ENCODE measurements around the gene SUSD1. TPM values are rescaled to one million over a fixed set of nuclear protein-coding genes. Genes with fewer than 3 reads are reported as not detected.
A peak's percentile ranks its signal among the peaks of the same experiment; 100 is the strongest.

Gene SUSD1
- total RNA-seq, 2 experiments from 2014 or later = 8.3 to 8.7 TPM

- Mint-ChIP-seq H3K27ac (no peak overlapping the region), H3K9me3 (no peaks in the 10 kb centered on the region), H3K27me3 (no peaks in the 10 kb centered on the region), H3K4me3 (no peak overlapping the region), H3K4me1 (peaks cover 3% of the 10 kb centered on the region), H3K36me3 (peaks cover 9% of the 10 kb centered on the region)
- ATAC-seq (ENCODE audit: low read depth) (no peak), DNase-seq (no peak)
- POLR2A ChIA-PET = no interaction called here
Measured at GRCh38 chr9:112115970-112116753, 58.9 kb downstream of the SUSD1 start.

DNA sequence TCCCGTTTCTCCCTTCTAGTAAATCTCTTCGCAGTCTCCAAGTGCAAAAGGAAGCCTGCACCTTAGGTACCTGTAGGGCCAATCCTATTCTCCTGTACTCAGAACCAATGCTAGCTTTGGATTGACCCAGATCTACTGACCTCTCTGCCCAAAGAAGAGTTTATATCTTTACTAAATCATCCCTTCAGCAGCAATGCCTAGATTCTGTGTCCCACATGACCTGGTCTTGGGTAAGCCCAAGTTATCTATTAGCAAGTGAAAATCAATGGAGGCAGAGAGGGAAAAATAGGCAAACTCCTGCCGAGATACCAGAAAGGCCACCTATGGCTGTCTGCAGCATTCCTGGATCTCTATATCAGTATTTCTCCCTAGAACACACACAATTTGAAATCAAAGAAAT lies 60.0 kb downstream of the SUSD1 start:
- ATAC-seq (ENCODE audit: low read depth) (no peak), DNase-seq (no peak)
- Mint-ChIP-seq H3K27me3 (no peaks in the 10 kb centered on the region), H3K9me3 (no peaks in the 10 kb centered on the region), H3K4me3 (no peak overlapping the region), H3K4me1 (peaks cover 3% of the 10 kb centered on the region), H3K27ac (no peak overlapping the region), H3K36me3 (peaks cover 9% of the 10 kb centered on the region)
- POLR2A ChIA-PET = no interaction called here

GRCh38 chr9:112112941-112113681 lies 62.0 kb downstream of the SUSD1 start:
- no peak for ATAC-seq (ENCODE audit: low read depth)

GRCh38 chr9:112112519-112112918 lies 62.6 kb downstream of the SUSD1 start:
- Mint-ChIP-seq H3K4me3 (no peak overlapping the region), H3K9me3 (no peaks in the 10 kb centered on the region), H3K4me1 (peaks cover 1% of the 10 kb centered on the region), H3K36me3 (peaks cover 1% of the 10 kb centered on the region), H3K27me3 (no peaks in the 10 kb centered on the region), H3K27ac (no peak overlapping the region)
- DNase-seq = no peak
- POLR2A ChIA-PET = interaction anchor here (0.6 kb wide), 1 partner anchor 28 kb away, joined by 3 read pairs; no protein-coding TSS in a partner anchor
- no peak for ATAC-seq (ENCODE audit: low read depth)

More at GRCh38 chr9:112112941-112113681, 62.0 kb downstream of the SUSD1 start:
- Mint-ChIP-seq H3K4me1 (no peaks in the 10 kb centered on the region), H3K36me3 (peaks cover 4% of the 10 kb centered on the region), H3K9me3 (no peaks in the 10 kb centered on the region), H3K4me3 (no peak overlapping the region), H3K27me3 (no peaks in the 10 kb centered on the region), H3K27ac (no peak overlapping the region)
- POLR2A ChIA-PET = interaction anchor here (0.6 kb wide), 1 partner anchor 27 kb away, joined by 3 read pairs; no protein-coding TSS in a partner anchor
- no peak for DNase-seq

DNA sequence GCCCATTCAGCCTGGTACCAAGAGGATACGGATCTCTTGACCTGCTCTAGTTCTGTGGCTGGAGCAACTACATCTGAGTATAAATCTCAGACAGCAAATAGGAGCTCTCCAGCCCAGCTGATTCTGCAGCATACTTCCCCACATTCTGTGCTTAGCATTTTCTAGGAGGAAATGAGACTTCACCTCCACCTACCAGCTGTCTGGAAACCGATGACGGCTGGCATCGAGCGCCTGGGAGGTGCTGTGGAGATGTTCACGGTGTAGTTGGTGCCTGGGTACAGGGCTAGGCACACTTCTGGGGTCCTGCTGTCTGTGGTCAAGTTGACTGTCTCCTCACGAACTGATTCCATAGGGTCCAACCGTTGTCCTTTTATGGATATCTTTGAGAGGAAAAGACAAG lies 63.6 kb downstream of the SUSD1 start:
- Mint-ChIP-seq H3K27ac (no peak overlapping the region), H3K4me1 (peaks cover 1% of the 10 kb centered on the region), H3K4me3 (no peak overlapping the region), H3K9me3 (no peaks in the 10 kb centered on the region), H3K36me3 (peaks cover 5% of the 10 kb centered on the region), H3K27me3 (no peaks in the 10 kb centered on the region)
- no peak for ATAC-seq (ENCODE audit: low read depth)
- POLR2A ChIA-PET = no interaction called here
- no peak for DNase-seq

DNA sequence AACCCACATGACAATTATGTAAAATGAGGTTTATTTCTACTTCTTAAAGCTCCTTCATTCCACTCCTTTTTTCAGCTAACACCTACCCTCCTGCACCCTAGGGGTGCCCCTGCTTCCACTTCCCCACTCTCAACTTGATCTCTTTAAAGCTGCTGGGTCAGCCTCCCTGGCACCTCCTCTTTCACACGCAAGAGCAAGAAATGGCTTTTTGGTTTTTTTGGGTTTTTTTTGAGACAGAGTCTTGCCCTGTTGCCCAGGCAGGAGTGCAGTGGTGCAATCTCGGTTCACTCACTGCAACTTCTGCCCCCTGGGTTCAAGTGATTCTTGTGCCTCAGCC lies 64.4 kb downstream of the SUSD1 start:
- Mint-ChIP-seq H3K27me3 (no peaks in the 10 kb centered on the region), H3K27ac (no peak overlapping the region), H3K9me3 (no peaks in the 10 kb centered on the region), H3K4me3 (no peak overlapping the region), H3K36me3 (peaks cover 6% of the 10 kb centered on the region), H3K4me1 (peaks cover 1% of the 10 kb centered on the region)
- ATAC-seq (ENCODE audit: low read depth) (no peak), DNase-seq (no peak)
- POLR2A ChIA-PET = no interaction called here

- Mint-ChIP-seq H3K9me3 (no peaks in the 10 kb centered on the region), H3K27ac (no peak overlapping the region), H3K36me3 (peaks cover 8% of the 10 kb centered on the region), H3K4me3 (no peak overlapping the region), H3K4me1 (peaks cover 1% of the 10 kb centered on the region), H3K27me3 (no peaks in the 10 kb centered on the region)
- DNase-seq (no peak), ATAC-seq (ENCODE audit: low read depth) (no peak)
- POLR2A ChIA-PET = no interaction called here
Measured at GRCh38 chr9:112110094-112110776, 64.9 kb downstream of the SUSD1 start.

DNA sequence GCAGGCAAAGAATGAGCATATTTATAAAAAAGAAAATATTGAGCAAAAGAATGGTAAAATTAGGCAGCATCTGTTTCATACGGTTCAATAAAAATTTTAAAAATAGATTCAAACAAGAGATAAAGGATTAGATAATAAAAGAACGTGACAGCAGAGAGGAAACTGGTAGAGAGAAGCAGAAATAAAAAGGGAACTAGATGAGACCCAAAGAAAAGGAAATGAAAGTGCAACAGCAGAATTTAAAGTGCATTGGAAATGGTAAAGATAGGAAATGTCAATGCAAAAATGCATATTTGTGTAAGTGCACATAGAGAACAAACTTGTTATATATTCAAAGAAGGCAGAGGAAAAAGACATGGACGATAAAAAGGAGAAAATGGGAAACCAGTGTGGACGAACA lies 70.2 kb downstream of the SUSD1 start:
- POLR2A ChIA-PET = no interaction called here
- Mint-ChIP-seq H3K27me3 (no peaks in the 10 kb centered on the region), H3K36me3 (peaks cover 16% of the 10 kb centered on the region), H3K4me3 (no peak overlapping the region), H3K4me1 (peaks cover 6% of the 10 kb centered on the region), H3K27ac (no peak overlapping the region), H3K9me3 (no peaks in the 10 kb centered on the region)
- ATAC-seq (ENCODE audit: low read depth) (no peak), DNase-seq (no peak)

DNA sequence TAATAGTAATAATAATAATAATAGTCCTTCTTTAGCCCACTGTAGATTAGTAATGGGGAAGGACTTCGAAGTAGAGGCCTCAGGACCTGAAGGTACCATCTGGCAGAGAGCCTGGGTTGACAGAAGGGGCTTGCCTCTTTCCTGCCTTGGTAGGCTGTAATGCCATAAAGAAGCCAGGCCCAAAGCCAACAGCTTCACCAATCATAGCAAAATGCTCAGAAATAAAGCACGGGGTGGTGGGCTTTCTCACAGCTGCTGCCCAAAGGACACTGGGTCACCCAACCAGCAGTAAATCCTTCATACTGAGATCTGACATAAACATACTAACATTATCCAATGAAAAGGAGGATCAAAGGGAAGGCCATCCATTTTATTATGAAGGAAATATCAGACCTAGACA lies 70.7 kb downstream of the SUSD1 start:
- POLR2A ChIA-PET = no interaction called here
- Mint-ChIP-seq H3K9me3 (no peaks in the 10 kb centered on the region), H3K27me3 (no peaks in the 10 kb centered on the region), H3K4me1 (peaks cover 6% of the 10 kb centered on the region), H3K36me3 (peaks cover 16% of the 10 kb centered on the region), H3K27ac (no peak overlapping the region), H3K4me3 (no peak overlapping the region)
- no peak for DNase-seq
- no peak for ATAC-seq (ENCODE audit: low read depth)

DNA sequence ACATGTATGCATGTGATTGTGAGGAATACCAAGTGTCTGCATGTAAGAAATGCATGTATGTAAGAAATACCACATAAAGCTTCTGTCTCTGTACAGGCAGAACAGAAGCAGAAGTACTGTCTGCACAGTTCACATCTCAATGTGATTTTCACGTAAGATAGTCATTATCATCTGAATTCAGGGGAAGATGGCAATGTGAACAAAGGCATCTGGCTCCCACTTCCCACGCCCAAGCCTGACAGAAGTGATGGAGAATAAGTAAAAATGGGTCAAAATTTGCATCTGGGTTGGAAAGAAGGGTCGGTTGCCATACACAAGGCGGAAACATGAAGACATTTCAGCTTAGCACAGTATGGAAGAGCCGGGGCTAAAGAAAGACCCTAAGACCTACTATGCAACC lies 71.7 kb downstream of the SUSD1 start:
- Mint-ChIP-seq H3K4me3 (no peak overlapping the region), H3K27me3 (no peaks in the 10 kb centered on the region), H3K36me3 (peaks cover 16% of the 10 kb centered on the region), H3K4me1 (peaks cover 6% of the 10 kb centered on the region), H3K27ac (no peak overlapping the region), H3K9me3 (no peaks in the 10 kb centered on the region)
- POLR2A ChIA-PET = no interaction called here
- no peak for ATAC-seq (ENCODE audit: low read depth)
- no peak for DNase-seq

- peaks cover 11% of the 10 kb centered on the region for H3K36me3 Mint-ChIP-seq
- DNase-seq = peak; percentile 59
- H3K4me1 Mint-ChIP-seq = peaks cover 28% of the 10 kb centered on the region
- ATAC-seq (ENCODE audit: low read depth) = peak; percentile 81
- H3K4me3 Mint-ChIP-seq = no peak overlapping the region
- no peaks in the 10 kb centered on the region for H3K27me3 Mint-ChIP-seq
- no peaks in the 10 kb centered on the region for H3K9me3 Mint-ChIP-seq
- POLR2A ChIA-PET = interaction anchor here (0.6 to 1.0 kb wide), 5 partner anchors 174 to 742 kb away, joined by 3 to 5 read pairs (median 4); partner anchors contain the start of gene PTBP3
- peak overlapping the region; percentile 28 for H3K27ac Mint-ChIP-seq
Measured at GRCh38 chr9:112097712-112098688, 77.1 kb downstream of the SUSD1 start.

- Mint-ChIP-seq H3K27me3 (no peaks in the 10 kb centered on the region), H3K4me1 (peaks cover 28% of the 10 kb centered on the region), H3K36me3 (peaks cover 9% of the 10 kb centered on the region), H3K9me3 (no peaks in the 10 kb centered on the region), H3K27ac (peak overlapping the region; percentile 4), H3K4me3 (peak overlapping the region; percentile 44)
- DNase-seq = no peak
- ATAC-seq (ENCODE audit: low read depth) = no peak
- POLR2A ChIA-PET = interaction anchor here (0.6 to 0.7 kb wide), 2 partner anchors 239 to 623 kb away, joined by 3 to 5 read pairs; partner anchors contain the start of genes INIP and PTBP3
Measured at GRCh38 chr9:112094948-112095681, 80.0 kb downstream of the SUSD1 start.

Measured in activated naive CD8-positive, alpha-beta T cell treated with anti-CD3 and anti-CD28 coated beads, Interleukin-2, amount 10 ng/mL, durations not matched to agents 7 days and 5 days (primary cell).